Measurements from ENCODE around the gene SEC16A. TPM values are rescaled to one million over a fixed set of nuclear protein-coding genes. Genes with fewer than 3 reads are reported as not detected.

SEC16A gene
- total and polyA plus RNA-seq, 3 donors from 2014 or later = 67.8 to 103 (median 90.4) TPM

GRCh38 chr9:136405481-136405880 lies 77.4 kb downstream of the SEC16A start:
- Histone ChIP-seq H3K4me1 (peaks cover 11% of the 10 kb centered on the region), H3K27me3 (no peaks in the 10 kb centered on the region), H3K36me3 (ENCODE audit: low read depth, missing control alignments) (no peaks in the 10 kb centered on the region), H3K27ac (no peak overlapping the region), H3K4me3 (no peak overlapping the region), H3K9me3 (no peaks in the 10 kb centered on the region)
- 77 to 80% methylated on average over 7 of the region's 7 CpGs for WGBS, 2 donors
- TF ChIP-seq CTCF (IDR thresholded peaks at IDR 0.05) (no peak), POLR2A (IDR thresholded peaks at IDR 0.05) (no peak)
- intact Hi-C loops (cut with DNase I; ENCODE audit: low total_unique reads) = no loop called here
- no peak for DNase-seq

GRCh38 chr9:136404801-136405136 lies 78.1 kb downstream of the SEC16A start:
- Histone ChIP-seq H3K27me3 (no peaks in the 10 kb centered on the region), H3K36me3 (ENCODE audit: low read depth, missing control alignments) (no peaks in the 10 kb centered on the region), H3K4me3 (no peak overlapping the region), H3K9me3 (no peaks in the 10 kb centered on the region), H3K27ac (no peak overlapping the region), H3K4me1 (peaks cover 13% of the 10 kb centered on the region)
- DNase-seq = no peak
- TF ChIP-seq CTCF (IDR thresholded peaks at IDR 0.05) (no peak), POLR2A (IDR thresholded peaks at IDR 0.05) (no peak)
- 82 to 91% methylated on average over 5 to 14 of the region's 14 CpGs for WGBS, 2 donors
- intact Hi-C loops (cut with DNase I; ENCODE audit: low total_unique reads) = no loop called here

- no peak overlapping the region for H3K27ac ChIP-seq
- DNase-seq = no peak
- TF ChIP-seq POLR2A (IDR thresholded peaks at IDR 0.05) (no peak), CTCF (IDR thresholded peaks at IDR 0.05) (no peak)
- intact Hi-C loops (cut with DNase I; ENCODE audit: low total_unique reads) = no loop called here
- WGBS, 2 donors = 90 to 92% methylated on average over 15 to 32 of the region's 32 CpGs
- no peak overlapping the region for H3K4me3 ChIP-seq
- no peaks in the 10 kb centered on the region for H3K9me3 ChIP-seq
- H3K27me3 ChIP-seq = no peaks in the 10 kb centered on the region
- H3K4me1 ChIP-seq = peaks cover 8% of the 10 kb centered on the region
- no peaks in the 10 kb centered on the region for H3K36me3 ChIP-seq (ENCODE audit: low read depth, missing control alignments)
Measured at GRCh38 chr9:136403915-136404800, 78.7 kb downstream of the SEC16A start.

- H3K27ac ChIP-seq = no peak overlapping the region
- H3K4me3 ChIP-seq = no peak overlapping the region
- H3K36me3 ChIP-seq (ENCODE audit: low read depth, missing control alignments) = no peaks in the 10 kb centered on the region
- H3K27me3 ChIP-seq = no peaks in the 10 kb centered on the region
- no peaks in the 10 kb centered on the region for H3K9me3 ChIP-seq
- intact Hi-C loops (cut with DNase I; ENCODE audit: low total_unique reads) = no loop called here
- peaks cover 13% of the 10 kb centered on the region for H3K4me1 ChIP-seq
- TF ChIP-seq CTCF (IDR thresholded peaks at IDR 0.05) = no peak
- no peak for TF ChIP-seq POLR2A (IDR thresholded peaks at IDR 0.05)
- WGBS, 2 donors = 90 to 92% methylated on average over 5 of the region's 5 CpGs
- DNase-seq = no peak
Measured at GRCh38 chr9:136403538-136403914, 79.3 kb downstream of the SEC16A start.

- TF ChIP-seq POLR2A (IDR thresholded peaks at IDR 0.05) = no peak
- TF ChIP-seq CTCF (IDR thresholded peaks at IDR 0.05) = no peak
- intact Hi-C loops (cut with DNase I; ENCODE audit: low total_unique reads) = no loop called here
- Histone ChIP-seq H3K36me3 (ENCODE audit: low read depth, missing control alignments) (no peaks in the 10 kb centered on the region), H3K27ac (no peak overlapping the region), H3K27me3 (no peaks in the 10 kb centered on the region), H3K4me1 (peaks cover 13% of the 10 kb centered on the region), H3K4me3 (no peak overlapping the region), H3K9me3 (no peaks in the 10 kb centered on the region)
- 59 to 67% methylated on average over 13 of the region's 13 CpGs for WGBS, 2 donors
- DNase-seq = no peak
Measured at GRCh38 chr9:136402067-136402466, 80.8 kb downstream of the SEC16A start.
